Upper lobe of right lung (tissue), 1 donor: ENCODE data around the gene ITIH5. TPM values are rescaled to one million over a fixed set of nuclear protein-coding genes. Genes with fewer than 3 reads are reported as not detected.

ENCODE experiments used
- ATAC-seq: fragments of 200-7000 bp; cut with Tn5 transposase; one replicate; pipeline ENCODE4 v1.9.1; 2020; ENCODE audit warnings: mild to moderate bottlenecking, moderate library complexity
- DNase-seq: peaks from one replicate; pipeline ENCODE4 v3.0.0-alpha.2; 2020
- H3K27ac ChIP-seq: fragments of 200-600 bp; one replicate; pipeline ENCODE4 v1.8.0; 2022
- H3K27me3 ChIP-seq: fragments of 200-600 bp; one replicate; pipeline ENCODE4 v1.8.0; 2022; ENCODE audit warnings: mild to moderate bottlenecking
- H3K36me3 ChIP-seq: fragments of 200-600 bp; one replicate; pipeline ENCODE4 v1.8.0; 2022
- H3K4me1 ChIP-seq: fragments of 200-600 bp; one replicate; pipeline ENCODE4 v1.8.0; 2022
- H3K4me3 ChIP-seq: fragments of 200-600 bp; one replicate; pipeline ENCODE4 v1.8.0; 2022; ENCODE audit warnings: mild to moderate bottlenecking
- H3K9me3 ChIP-seq: fragments of 200-600 bp; one replicate; pipeline ENCODE4 v1.8.0; 2022
- intact Hi-C: fragments of 100-400 bp; cut with DNase I; formaldehyde crosslinking; loops from one replicate; pipeline ENCODE4 v1.11.0; 2022
- total RNA-seq: library from RNA; stranded (reverse); fragmentation: NEBNext Ultra II Directional; extraction: Animal tissue kit (Norgen Biotek cat#: 25700); gene quantifications from one replicate; pipeline ENCODE4 v1.2.1, GENCODE V29; 2021
- TF ChIP-seq, protein P1 (sequence below): fragments of 200-600 bp; IDR thresholded peaks from one replicate; pipeline ENCODE4 v1.8.0; 2022; ENCODE audit warnings: antibody characterized with exemption
- donor health status: DM: no; HTN: yes; CAD: no; lungs with severe emphysema.

Gene ITIH5
- total RNA-seq, 1 donor from 2014 or later = 10.5 TPM

- ATAC-seq (peak; percentile 61), DNase-seq (no peak)
- H3K4me1 ChIP-seq = no peaks in the 10 kb centered on the region
- TF ChIP-seq, protein P1, sequence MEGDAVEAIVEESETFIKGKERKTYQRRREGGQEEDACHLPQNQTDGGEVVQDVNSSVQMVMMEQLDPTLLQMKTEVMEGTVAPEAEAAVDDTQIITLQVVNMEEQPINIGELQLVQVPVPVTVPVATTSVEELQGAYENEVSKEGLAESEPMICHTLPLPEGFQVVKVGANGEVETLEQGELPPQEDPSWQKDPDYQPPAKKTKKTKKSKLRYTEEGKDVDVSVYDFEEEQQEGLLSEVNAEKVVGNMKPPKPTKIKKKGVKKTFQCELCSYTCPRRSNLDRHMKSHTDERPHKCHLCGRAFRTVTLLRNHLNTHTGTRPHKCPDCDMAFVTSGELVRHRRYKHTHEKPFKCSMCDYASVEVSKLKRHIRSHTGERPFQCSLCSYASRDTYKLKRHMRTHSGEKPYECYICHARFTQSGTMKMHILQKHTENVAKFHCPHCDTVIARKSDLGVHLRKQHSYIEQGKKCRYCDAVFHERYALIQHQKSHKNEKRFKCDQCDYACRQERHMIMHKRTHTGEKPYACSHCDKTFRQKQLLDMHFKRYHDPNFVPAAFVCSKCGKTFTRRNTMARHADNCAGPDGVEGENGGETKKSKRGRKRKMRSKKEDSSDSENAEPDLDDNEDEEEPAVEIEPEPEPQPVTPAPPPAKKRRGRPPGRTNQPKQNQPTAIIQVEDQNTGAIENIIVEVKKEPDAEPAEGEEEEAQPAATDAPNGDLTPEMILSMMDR = no peak
- intact Hi-C loops = no loop called here
- H3K27ac ChIP-seq = no peak overlapping the region
- H3K27me3 ChIP-seq = no peaks in the 10 kb centered on the region
- H3K36me3 ChIP-seq = no peaks in the 10 kb centered on the region
- H3K4me3 ChIP-seq = no peak overlapping the region
- H3K9me3 ChIP-seq = no peaks in the 10 kb centered on the region
Observed at GRCh38 chr10:7610651-7611389, 55.9 kb downstream of the ITIH5 start.

GRCh38 chr10:7610026-7610425, 56.7 kb downstream of the ITIH5 start:
- Histone ChIP-seq H3K27ac (no peak overlapping the region), H3K4me3 (no peak overlapping the region), H3K4me1 (no peaks in the 10 kb centered on the region), H3K27me3 (no peaks in the 10 kb centered on the region), H3K9me3 (no peaks in the 10 kb centered on the region), H3K36me3 (no peaks in the 10 kb centered on the region)
- TF ChIP-seq, protein P1 = no peak
- ATAC-seq (no peak), DNase-seq (no peak)
- intact Hi-C loops = no loop called here

GRCh38 chr10:7609556-7609955, 57.2 kb downstream of the ITIH5 start:
- Histone ChIP-seq H3K36me3 (no peaks in the 10 kb centered on the region), H3K27ac (no peak overlapping the region), H3K9me3 (no peaks in the 10 kb centered on the region), H3K4me1 (no peaks in the 10 kb centered on the region), H3K27me3 (no peaks in the 10 kb centered on the region), H3K4me3 (no peak overlapping the region)
- ATAC-seq = no peak
- no peak for DNase-seq
- intact Hi-C loops = no loop called here
- TF ChIP-seq, protein P1 = no peak

DNA sequence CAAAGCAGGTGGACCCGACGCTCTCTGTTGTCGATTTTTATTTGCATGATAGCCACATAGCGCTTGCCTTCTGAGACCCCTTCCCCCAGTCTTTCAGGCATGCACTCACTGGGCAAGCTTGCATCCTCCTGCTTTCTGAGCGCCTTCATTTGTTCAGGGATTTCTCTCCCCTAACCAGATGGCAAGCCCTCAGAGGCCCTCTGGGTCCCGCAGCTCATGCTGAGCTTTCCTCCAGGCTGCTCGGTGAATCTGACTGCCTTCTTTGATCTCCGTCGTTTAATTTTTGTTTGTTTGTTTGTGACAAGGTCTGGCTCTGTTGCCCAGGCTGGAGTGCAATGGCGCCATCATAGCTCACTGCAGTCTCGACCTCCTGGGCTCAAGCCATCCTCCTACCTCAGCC, 58.8 kb downstream of the ITIH5 start:
- intact Hi-C loops = no loop called here
- no peaks in the 10 kb centered on the region for H3K36me3 ChIP-seq
- H3K27ac ChIP-seq = no peak overlapping the region
- no peaks in the 10 kb centered on the region for H3K9me3 ChIP-seq
- TF ChIP-seq, protein P1 = no peak
- H3K4me1 ChIP-seq = no peaks in the 10 kb centered on the region
- no peak for DNase-seq
- no peaks in the 10 kb centered on the region for H3K27me3 ChIP-seq
- ATAC-seq = no peak
- no peak overlapping the region for H3K4me3 ChIP-seq

GRCh38 chr10:7606951-7607404, 59.8 kb downstream of the ITIH5 start:
- TF ChIP-seq, protein P1 = no peak
- DNase-seq (no peak), ATAC-seq (peak; percentile 47)
- Histone ChIP-seq H3K27me3 (no peaks in the 10 kb centered on the region), H3K9me3 (no peaks in the 10 kb centered on the region), H3K4me3 (no peak overlapping the region), H3K36me3 (no peaks in the 10 kb centered on the region), H3K27ac (no peak overlapping the region), H3K4me1 (no peaks in the 10 kb centered on the region)
- intact Hi-C loops = no loop called here
